Measurements from ENCODE around the gene SEPHS1.
A peak's percentile ranks its signal among the peaks of the same experiment; 100 is the strongest.
"Not testable (repeated sequence)": the region's sequence is repeated elsewhere in the genome, so short reads cannot be mapped to it uniquely, and the experiment has no call there.

The SEPHS1 gene

GRCh38 chr10:13348216-13349017, at the start of gene SEPHS1:
Gene SEPHS1 (minus strand): TSS chr10:13348293. CDS start chr10:13344950, 3,343 bp downstream.
- peak; percentile 78 for DNase-seq (ENCODE audit: low read depth)

GRCh38 chr10:13397052-13397451, 49.0 kb upstream of the SEPHS1 start:
- no peak for DNase-seq (ENCODE audit: low read depth)

- DNase-seq (ENCODE audit: low read depth), result no peak
These were observed 48.3 kb upstream of the SEPHS1 start for GRCh38 chr10:13396369-13396768.

- DNase-seq (ENCODE audit: low read depth), result no peak
These were observed 47.4 kb upstream of the SEPHS1 start for GRCh38 chr10:13395540-13395939.

GRCh38 chr10:13393640-13394039, 45.5 kb upstream of the SEPHS1 start:
- no peak for DNase-seq (ENCODE audit: low read depth)

- no peak for DNase-seq (ENCODE audit: low read depth)
These were observed 44.6 kb upstream of the SEPHS1 start for GRCh38 chr10:13392701-13393100.

- no peak for DNase-seq (ENCODE audit: low read depth)
These were observed 42.8 kb upstream of the SEPHS1 start for GRCh38 chr10:13390604-13391522.

GRCh38 chr10:13388478-13389230, 40.6 kb upstream of the SEPHS1 start:
- no peak for DNase-seq (ENCODE audit: low read depth)

- DNase-seq (ENCODE audit: low read depth), result no peak
These were observed 37.9 kb upstream of the SEPHS1 start for GRCh38 chr10:13386021-13386420.

- DNase-seq (ENCODE audit: low read depth), result no peak
These were observed 35.3 kb upstream of the SEPHS1 start for GRCh38 chr10:13383399-13383761.

- DNase-seq (ENCODE audit: low read depth), result no peak
These were observed 34.8 kb upstream of the SEPHS1 start for GRCh38 chr10:13382703-13383398.

GRCh38 chr10:13379061-13379460, 31.0 kb upstream of the SEPHS1 start:
- not testable (repeated sequence) for DNase-seq (ENCODE audit: low read depth)

GRCh38 chr10:13376746-13377145, 28.7 kb upstream of the SEPHS1 start:
- DNase-seq (ENCODE audit: low read depth), result no peak

GRCh38 chr10:13376297-13376696, 28.2 kb upstream of the SEPHS1 start:
- no peak for DNase-seq (ENCODE audit: low read depth)

GRCh38 chr10:13375791-13376190, 27.7 kb upstream of the SEPHS1 start:
- no peak for DNase-seq (ENCODE audit: low read depth)

GRCh38 chr10:13373644-13374043, 25.6 kb upstream of the SEPHS1 start:
- no peak for DNase-seq (ENCODE audit: low read depth)

GRCh38 chr10:13372524-13372923, 24.4 kb upstream of the SEPHS1 start:
- no peak for DNase-seq (ENCODE audit: low read depth)

GRCh38 chr10:13371897-13372470, 23.9 kb upstream of the SEPHS1 start:
- DNase-seq (ENCODE audit: low read depth), result peak; percentile 86

GRCh38 chr10:13366891-13367290, 18.8 kb upstream of the SEPHS1 start:
- DNase-seq (ENCODE audit: low read depth), result no peak

GRCh38 chr10:13365831-13366230, 17.7 kb upstream of the SEPHS1 start:
- DNase-seq (ENCODE audit: low read depth), result no peak

- no peak for DNase-seq (ENCODE audit: low read depth)
These were observed 17.1 kb upstream of the SEPHS1 start for GRCh38 chr10:13365243-13365642.
